ENCODE results near the gene PGAP3. TPM values are rescaled to one million over a fixed set of nuclear protein-coding genes. Genes with fewer than 3 reads are reported as not detected.

Gene PGAP3
- total and polyA plus RNA-seq, 8 donors = 3.2 to 42.9 (median 16.3) TPM

DNA sequence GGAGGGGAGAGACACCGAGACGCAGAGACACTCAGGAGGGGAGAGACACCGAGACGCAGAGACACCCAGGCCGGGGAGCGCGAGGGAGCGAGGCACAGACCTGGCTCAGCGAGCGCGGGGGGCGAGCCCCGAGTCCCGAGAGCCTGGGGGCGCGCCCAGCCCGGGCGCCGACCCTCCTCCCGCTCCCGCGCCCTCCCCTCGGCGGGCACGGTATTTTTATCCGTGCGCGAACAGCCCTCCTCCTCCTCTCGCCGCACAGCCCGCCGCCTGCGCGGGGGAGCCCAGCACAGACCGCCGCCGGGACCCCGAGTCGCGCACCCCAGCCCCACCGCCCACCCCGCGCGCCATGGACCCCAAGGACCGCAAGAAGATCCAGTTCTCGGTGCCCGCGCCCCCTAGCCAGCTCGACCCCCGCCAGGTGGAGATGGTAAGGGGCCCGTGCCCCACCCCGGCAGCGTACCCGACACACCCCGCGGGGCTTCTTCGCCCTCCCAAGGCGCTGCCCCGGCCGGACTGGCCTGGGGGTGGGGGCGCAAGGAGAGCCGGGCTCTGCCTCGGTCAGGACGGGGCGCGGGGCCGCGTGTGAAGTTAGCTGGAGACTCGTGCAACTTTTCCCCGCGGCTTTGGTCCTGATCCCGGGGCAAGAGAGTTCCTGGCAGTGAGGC is 60.7 kb downstream of the PGAP3 start:
- H3K9me3 ChIP-seq = no peaks in the 10 kb centered on the region
- H3K27me3 ChIP-seq = peaks cover 10 to 86% (median 39%) of the 10 kb centered on the region in 3 donors
- H3K4me3 ChIP-seq = peak overlapping the region; percentile 34 to 52 (median 36)
- no peak for DNase-seq
- peak overlapping the region in 2 of 5 donors; percentile 56 to 69 for H3K27ac ChIP-seq
- WGBS, 5 donors = 1 to 6% (median 3%) methylated on average over 27 to 72 of the region's 72 CpGs
- peaks cover 11 to 51% (median 40%) of the 10 kb centered on the region in 4 donors for H3K4me1 ChIP-seq
- no peaks in the 10 kb centered on the region for H3K36me3 ChIP-seq
- no peak for TF ChIP-seq POLR2AphosphoS5 (IDR thresholded peaks at IDR 0.05)
- intact Hi-C loops (cut with DNase I; ENCODE audit: low total_unique reads) = loop anchor here (5.0 kb wide), 1 partner anchor 125 kb away; no protein-coding TSS in a partner anchor

DNA sequence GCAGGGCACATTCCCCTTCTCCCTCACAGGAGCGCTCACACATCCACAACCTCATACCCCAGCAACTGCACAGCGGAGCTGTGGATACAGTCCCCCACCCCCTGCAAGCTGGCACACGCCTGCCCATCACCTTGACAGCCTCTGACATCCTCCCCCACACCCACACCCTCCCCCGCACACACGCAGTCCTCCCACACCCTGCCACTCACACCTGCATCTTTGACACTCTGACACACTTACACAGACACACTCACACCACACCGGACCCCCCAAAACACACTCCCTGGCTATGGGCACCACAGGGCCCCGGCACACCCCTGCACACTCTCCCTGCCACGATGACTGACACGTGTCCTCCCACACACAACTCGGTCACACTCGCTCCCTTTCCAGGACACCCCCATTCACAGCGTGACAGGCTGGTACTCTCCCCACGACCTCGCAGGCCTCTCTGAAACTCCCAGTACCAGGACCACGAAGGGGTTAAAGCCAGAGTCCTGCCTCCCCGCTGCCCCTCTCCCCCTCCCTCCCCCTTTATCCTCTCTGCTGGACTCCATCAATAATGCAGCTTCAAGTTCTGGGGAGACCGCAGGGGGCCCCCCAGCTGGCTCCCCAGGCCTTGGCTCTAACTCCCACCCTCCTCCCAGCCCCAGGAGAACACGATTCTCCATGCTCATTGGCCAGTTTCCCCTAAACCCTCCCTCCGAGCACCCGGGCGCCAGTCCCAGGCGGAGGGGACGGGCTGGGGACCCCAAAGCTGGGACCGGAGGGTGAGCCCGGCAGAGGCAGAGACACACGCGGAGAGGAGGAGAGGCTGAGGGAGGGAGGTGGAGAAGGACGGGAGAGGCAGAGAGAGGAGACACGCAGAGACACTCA is 61.4 kb downstream of the PGAP3 start, which contains the start of gene PPP1R1B:
Gene PPP1R1B (plus strand): TSS at position 782 of the 876 bp plus-strand sequence. CDS start 441 bp downstream, outside the sequence.
- peaks cover 10 to 83% (median 39%) of the 10 kb centered on the region in 3 donors for H3K27me3 ChIP-seq
- intact Hi-C loops (cut with DNase I; ENCODE audit: low total_unique reads) = loop anchor here (5.0 kb wide), 1 partner anchor 126 kb away; no protein-coding TSS in a partner anchor
- peak within 1 kb of the TSS; percentile 34 to 52 (median 36) for H3K4me3 ChIP-seq
- DNase-seq = peak in 1 of 2 donors; percentile 65
- H3K36me3 ChIP-seq = no peaks in the 10 kb centered on the region
- whole genome bisulfite sequencing, 5 donors = 16 to 23% (median 18%) methylated on average over 28 to 29 of the region's 29 CpGs
- peaks cover 11 to 50% (median 45%) of the 10 kb centered on the region in 4 donors for H3K4me1 ChIP-seq
- TF ChIP-seq POLR2AphosphoS5 (IDR thresholded peaks at IDR 0.05) (no peak), EP300 (IDR thresholded peaks at IDR 0.05) (no peak), CTCF (IDR thresholded peaks at IDR 0.05) (no peak), POLR2A (IDR thresholded peaks at IDR 0.05) (no peak)
- no peaks in the 10 kb centered on the region for H3K9me3 ChIP-seq
- peak within 1 kb of the TSS in 3 of 5 donors; percentile 7 to 69 (median 56) for H3K27ac ChIP-seq

DNA sequence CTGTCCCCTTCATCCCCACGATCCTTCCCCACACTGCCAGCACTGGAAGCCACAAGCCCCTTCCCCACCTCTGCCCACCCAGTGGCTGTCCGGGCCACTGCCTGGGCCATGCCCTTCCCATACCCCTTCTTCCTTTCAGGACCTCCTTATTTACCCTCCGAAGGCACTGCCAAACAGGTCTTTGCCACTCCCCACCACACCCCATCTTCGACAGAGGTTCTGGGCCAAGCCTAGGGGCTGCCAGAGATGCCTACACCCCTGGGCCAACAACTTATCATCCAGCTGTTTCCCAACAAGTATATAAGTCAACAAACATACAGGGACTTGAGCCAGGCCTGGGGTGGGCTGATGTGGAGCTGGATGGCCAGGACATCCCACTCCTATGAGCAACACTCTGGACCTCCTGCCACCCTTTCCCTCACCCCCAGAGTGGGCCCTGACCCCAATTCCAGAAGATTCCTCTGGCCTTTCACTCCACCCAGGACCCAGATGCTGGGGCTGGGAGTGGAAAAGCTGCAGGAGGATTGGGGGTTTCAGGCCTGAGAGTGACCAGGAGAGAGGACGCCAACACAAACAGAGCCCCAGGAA is 62.6 kb downstream of the PGAP3 start:
- peak in 1 of 2 donors; percentile 58 for DNase-seq
- intact Hi-C loops (cut with DNase I; ENCODE audit: low total_unique reads) = loop anchor here (5.0 kb wide), 1 partner anchor 127 kb away; no protein-coding TSS in a partner anchor
- no peaks in the 10 kb centered on the region for H3K9me3 ChIP-seq
- no peaks in the 10 kb centered on the region for H3K36me3 ChIP-seq
- TF ChIP-seq POLR2A (IDR thresholded peaks at IDR 0.05) (no peak), POLR2AphosphoS5 (IDR thresholded peaks at IDR 0.05) (no peak), EP300 (IDR thresholded peaks at IDR 0.05) (no peak)
- H3K4me3 ChIP-seq = no peak overlapping the region
- H3K27ac ChIP-seq = no peak overlapping the region
- 33 to 59% (median 42%) methylated on average over 3 to 5 of the region's 5 CpGs for WGBS, 5 donors
- peaks cover 10 to 76% (median 39%) of the 10 kb centered on the region in 3 donors for H3K27me3 ChIP-seq
- H3K4me1 ChIP-seq = peaks cover 11 to 50% (median 43%) of the 10 kb centered on the region in 4 donors

DNA sequence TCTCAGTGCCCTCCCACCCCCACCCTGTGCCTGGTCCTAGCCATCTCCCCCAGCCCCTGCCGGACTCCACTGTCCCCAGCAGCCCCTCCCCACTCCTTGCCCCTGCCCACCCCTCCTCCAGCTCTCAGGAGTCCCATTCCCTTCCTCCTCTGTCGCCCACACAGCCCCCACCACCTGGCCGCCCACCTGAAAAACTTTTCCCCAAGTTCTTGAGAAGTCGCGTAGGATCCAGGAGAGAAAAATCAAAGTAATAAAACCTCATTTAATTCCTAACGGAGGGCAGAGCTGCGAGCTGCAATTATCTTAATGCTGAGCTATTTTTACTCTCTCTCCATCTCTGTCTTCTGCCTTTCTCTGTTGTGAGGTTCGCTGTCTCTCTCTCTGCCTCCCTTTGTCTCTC is 63.5 kb downstream of the PGAP3 start:
- TF ChIP-seq POLR2A (IDR thresholded peaks at IDR 0.05) (no peak), CTCF (IDR thresholded peaks at IDR 0.05) (no peak), EP300 (IDR thresholded peaks at IDR 0.05) (no peak), POLR2AphosphoS5 (IDR thresholded peaks at IDR 0.05) (no peak)
- H3K27me3 ChIP-seq = peaks cover 10 to 66% (median 39%) of the 10 kb centered on the region in 3 donors
- H3K4me1 ChIP-seq = peaks cover 11 to 50% (median 43%) of the 10 kb centered on the region in 4 donors
- H3K36me3 ChIP-seq = no peaks in the 10 kb centered on the region
- H3K9me3 ChIP-seq = no peaks in the 10 kb centered on the region
- DNase-seq = no peak
- WGBS, 5 donors = 78 to 88% (median 82%) methylated on average over 8 of the region's 8 CpGs
- H3K4me3 ChIP-seq = no peak overlapping the region
- no peak overlapping the region for H3K27ac ChIP-seq
- intact Hi-C loops (cut with DNase I; ENCODE audit: low total_unique reads) = no loop called here
